Testis (tissue), 3 donors: ENCODE results near the gene SLFN13. TPM values are rescaled to one million over a fixed set of nuclear protein-coding genes. Genes with fewer than 3 reads are reported as not detected.
"Not testable (repeated sequence)": the region's sequence is repeated elsewhere in the genome, so short reads cannot be mapped to it uniquely, and the experiment has no call there.

Experiments used
- DNase-seq: peaks from one replicate; pipeline ENCODE4 v3.0.0-alpha.2; 2019
- H3K27ac ChIP-seq, 2 donors: fragments of 200-600 bp; sonication (generic); one replicate each; pipeline ENCODE4 v1.5.1; 2019
- H3K27me3 ChIP-seq: fragments of 200-600 bp; sonication (generic); one replicate; pipeline ENCODE4 v1.5.1; 2019
- H3K36me3 ChIP-seq: fragments of 200-600 bp; sonication (generic); one replicate; pipeline ENCODE4 v1.5.1; 2017; ENCODE audit warnings: low read depth; ENCODE audit errors: missing control alignments
- H3K4me1 ChIP-seq: fragments of 200-600 bp; sonication (generic); one replicate; pipeline ENCODE4 v1.5.1; 2019
- H3K4me3 ChIP-seq, 2 donors: fragments of 200-600 bp; sonication (generic); one replicate each; pipeline ENCODE4 v1.5.1; 2017 to 2019
- H3K9me3 ChIP-seq: fragments of 200-600 bp; sonication (generic); one replicate; pipeline ENCODE4 v1.5.1; 2017
- POLR2A ChIP-seq: fragments of 450-650 bp; IDR thresholded peaks from one replicate; pipeline ENCODE4 v1.6.1; 2017; ENCODE audit warnings: antibody characterized with exemption, mild to moderate bottlenecking, moderate library complexity
- WGBS, 2 donors: methylation state at CpG; one replicate each; pipeline ENCODE4 v1.1.5; 2018; 5-methylcytosine and 5-hydroxymethylcytosine counted together
- intact Hi-C: fragments of 100-400 bp; cut with DNase I; formaldehyde crosslinking; loops from one replicate; pipeline ENCODE4 v1.15.1; 2023; ENCODE audit warnings: low total_unique reads
- polyA plus RNA-seq: library from polyadenylated mRNA; stranded (reverse); fragments of 350-450 nt; fragmentation: Illumina TruSeq; extraction: RNeasy Lipid Tissue Mini Kit (QIAGEN cat#74804); gene quantifications from one replicate; pipeline ENCODE4 v1.2.3, GENCODE V29; 2014; ENCODE audit warnings: low read depth, low replicate concordance; ENCODE audit not compliant: insufficient read depth
- total RNA-seq, 2 donors: library from RNA; depleted of rRNA; stranded (reverse); fragments of >200 nt; gene quantifications; one replicate each; pipeline ENCODE4 v1.2.3, GENCODE V29; 2016
- TF ChIP-seq, protein P1 (sequence below), 3 experiments: fragments of 450-650 bp in 2 of 3; fragments of 200-600 bp in 1 of 3; sonication (generic) in 1 of 3; IDR thresholded peaks; one replicate each; pipeline ENCODE4 v1.5.1; 2016 to 2019; ENCODE audit warnings: antibody characterized with exemption in 3 of 3, mild to moderate bottlenecking in 2 of 3, moderate library complexity in 1 of 3

Gene SLFN13
- total and polyA plus RNA-seq, 3 donors from 2014 or later, result 2.2 to 2.6 (median 2.5) TPM

DNA sequence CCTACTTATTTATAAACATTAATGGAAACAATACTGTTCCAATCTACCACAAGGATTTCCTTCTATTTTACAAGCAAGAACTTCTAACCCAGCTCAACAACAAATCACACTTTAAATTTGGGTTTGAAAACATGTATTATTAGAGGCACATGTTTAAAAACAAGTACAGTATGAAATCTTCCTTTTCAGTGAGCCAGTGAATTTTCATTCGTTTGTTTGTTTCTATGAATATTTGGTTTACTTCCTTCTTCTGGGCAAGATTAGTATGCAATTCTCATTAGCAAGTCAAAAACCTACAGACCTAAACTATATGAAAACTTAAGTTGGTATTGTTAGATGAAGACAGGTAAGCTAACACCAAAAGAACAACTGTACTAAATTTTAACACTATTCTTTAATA lies 42.0 kb downstream of the SLFN13 start:
- intact Hi-C loops, result no loop called here
- Histone ChIP-seq H3K27me3 (no peaks in the 10 kb centered on the region), H3K4me1 (no peaks in the 10 kb centered on the region), H3K27ac (no peak overlapping the region), H3K36me3 (no peaks in the 10 kb centered on the region), H3K4me3 (no peak overlapping the region), H3K9me3 (no peaks in the 10 kb centered on the region)
- no peak for DNase-seq
- WGBS, 2 donors, result 48 to 71% methylated on average over 1 of the region's 1 CpG
- TF ChIP-seq, protein P1, sequence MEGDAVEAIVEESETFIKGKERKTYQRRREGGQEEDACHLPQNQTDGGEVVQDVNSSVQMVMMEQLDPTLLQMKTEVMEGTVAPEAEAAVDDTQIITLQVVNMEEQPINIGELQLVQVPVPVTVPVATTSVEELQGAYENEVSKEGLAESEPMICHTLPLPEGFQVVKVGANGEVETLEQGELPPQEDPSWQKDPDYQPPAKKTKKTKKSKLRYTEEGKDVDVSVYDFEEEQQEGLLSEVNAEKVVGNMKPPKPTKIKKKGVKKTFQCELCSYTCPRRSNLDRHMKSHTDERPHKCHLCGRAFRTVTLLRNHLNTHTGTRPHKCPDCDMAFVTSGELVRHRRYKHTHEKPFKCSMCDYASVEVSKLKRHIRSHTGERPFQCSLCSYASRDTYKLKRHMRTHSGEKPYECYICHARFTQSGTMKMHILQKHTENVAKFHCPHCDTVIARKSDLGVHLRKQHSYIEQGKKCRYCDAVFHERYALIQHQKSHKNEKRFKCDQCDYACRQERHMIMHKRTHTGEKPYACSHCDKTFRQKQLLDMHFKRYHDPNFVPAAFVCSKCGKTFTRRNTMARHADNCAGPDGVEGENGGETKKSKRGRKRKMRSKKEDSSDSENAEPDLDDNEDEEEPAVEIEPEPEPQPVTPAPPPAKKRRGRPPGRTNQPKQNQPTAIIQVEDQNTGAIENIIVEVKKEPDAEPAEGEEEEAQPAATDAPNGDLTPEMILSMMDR (IDR thresholded peaks at IDR 0.05), result no peak
- no peak for TF ChIP-seq POLR2A

DNA sequence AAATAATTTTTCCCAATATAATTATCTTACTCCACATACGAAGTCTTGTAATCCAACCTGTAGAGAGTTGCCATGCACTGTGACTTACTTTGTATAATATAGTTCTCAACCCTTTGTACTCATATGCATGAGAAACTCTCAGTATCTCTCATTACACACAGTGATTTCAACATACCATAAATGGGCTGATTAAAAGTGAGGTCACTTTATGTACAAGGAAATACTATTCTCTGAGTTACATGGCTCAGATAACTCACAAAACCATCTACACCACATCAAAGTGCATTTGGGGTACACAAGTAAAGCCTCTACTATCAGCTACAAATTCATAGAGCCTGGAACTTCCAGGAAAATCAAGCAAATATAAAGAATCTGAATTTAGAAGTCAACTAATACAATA lies 44.2 kb downstream of the SLFN13 start:
- no peak for DNase-seq
- Histone ChIP-seq H3K4me1 (no peaks in the 10 kb centered on the region), H3K4me3 (no peak overlapping the region), H3K36me3 (no peaks in the 10 kb centered on the region), H3K27ac (no peak overlapping the region), H3K27me3 (no peaks in the 10 kb centered on the region), H3K9me3 (no peaks in the 10 kb centered on the region)
- TF ChIP-seq, protein P1 (IDR thresholded peaks at IDR 0.05), result no peak
- TF ChIP-seq POLR2A, result no peak
- intact Hi-C loops, result no loop called here
- WGBS, 2 donors, result 90 to 100% methylated on average over 1 of the region's 1 CpG

- H3K9me3 ChIP-seq, intact Hi-C loops, DNase-seq, H3K36me3 ChIP-seq, H3K27me3 ChIP-seq, H3K27ac ChIP-seq, H3K4me3 ChIP-seq, H3K4me1 ChIP-seq: not testable (repeated sequence)
- WGBS, 2 donors, result 86 to 90% methylated on average over 13 of the region's 13 CpGs
Observed at GRCh38 chr17:35393783-35394182, 54.8 kb downstream of the SLFN13 start.

GRCh38 chr17:35390663-35391062 lies 57.9 kb downstream of the SLFN13 start:
- no peak overlapping the region for H3K27ac ChIP-seq
- no peak overlapping the region for H3K4me3 ChIP-seq
- no peak for TF ChIP-seq POLR2A
- TF ChIP-seq, protein P1 (IDR thresholded peaks at IDR 0.05), result no peak
- DNase-seq, result no peak
- no peaks in the 10 kb centered on the region for H3K9me3 ChIP-seq
- H3K4me1 ChIP-seq, result no peaks in the 10 kb centered on the region
- no peaks in the 10 kb centered on the region for H3K27me3 ChIP-seq
- WGBS, 2 donors, result 47 to 50% methylated on average over 2 of the region's 2 CpGs
- H3K36me3 ChIP-seq, result no peaks in the 10 kb centered on the region
- intact Hi-C loops, result no loop called here

DNA sequence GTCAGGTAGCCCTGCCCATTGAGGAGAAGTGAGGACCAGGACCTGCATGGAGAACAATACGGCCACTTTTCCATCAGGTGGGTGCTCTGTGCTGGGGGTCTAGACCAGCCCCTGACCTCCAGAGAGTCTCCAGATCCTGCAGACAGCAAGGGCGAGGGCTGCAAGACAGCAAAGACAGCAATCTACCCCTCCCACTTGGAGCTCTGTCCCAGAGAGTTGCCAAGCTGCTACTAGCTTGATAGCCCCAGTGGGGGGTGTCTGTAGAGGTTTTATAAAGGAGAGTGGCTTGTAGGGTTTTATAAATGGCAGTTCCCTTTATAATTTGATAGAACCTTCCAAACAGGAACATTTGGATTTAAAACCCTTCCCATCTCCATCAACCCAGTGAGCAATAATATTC lies 58.4 kb downstream of the SLFN13 start:
- intact Hi-C loops, result no loop called here

More for the DNA sequence above, 58.4 kb downstream of the SLFN13 start:
- no peak for DNase-seq
- H3K9me3 ChIP-seq, result no peaks in the 10 kb centered on the region
- H3K4me1 ChIP-seq, result no peaks in the 10 kb centered on the region
- no peak for TF ChIP-seq POLR2A
- TF ChIP-seq, protein P1 (IDR thresholded peaks at IDR 0.05), result no peak
- H3K36me3 ChIP-seq, result no peaks in the 10 kb centered on the region
- H3K27me3 ChIP-seq, result no peaks in the 10 kb centered on the region
- H3K4me3 ChIP-seq, result no peak overlapping the region
- H3K27ac ChIP-seq, result no peak overlapping the region
- 80 to 83% methylated on average over 1 to 2 of the region's 2 CpGs for WGBS, 2 donors
